ENCODE results near the gene HCK. TPM values are rescaled to one million over a fixed set of nuclear protein-coding genes. Genes with fewer than 3 reads are reported as not detected.

HCK gene
- total RNA-seq, 1 donor from 2014 or later: 0.34 TPM

GRCh38 chr20:32134026-32134425 lies 82.0 kb downstream of the HCK start:
- Histone ChIP-seq H4K20me1 (ENCODE audit: insufficient read depth, low read length) (peaks cover 68% of the 10 kb centered on the region), H3K79me2 (ENCODE audit: insufficient read depth, low read length) (peaks cover 47% of the 10 kb centered on the region)
- no peaks in the 10 kb centered on the region for H3K9me3 Mint-ChIP-seq (ENCODE audit: unreplicated experiment)

GRCh38 chr20:32135983-32136515 lies 84.0 kb downstream of the HCK start:
- no peak overlapping the region for H3K4me2 ChIP-seq (ENCODE audit: low read length)
- H3K9me3 ChIP-seq (ENCODE audit: insufficient read depth, low read depth, low read length): no peaks in the 10 kb centered on the region
- no peak overlapping the region for H3K4me3 Mint-ChIP-seq (ENCODE audit: unreplicated experiment)
- no peak overlapping the region for H3K27ac ChIP-seq (ENCODE audit: low read depth, low read length)
- peaks cover 16% of the 10 kb centered on the region for H3K36me3 ChIP-seq (ENCODE audit: insufficient read depth, low read length)
- peaks cover 19% of the 10 kb centered on the region for H3K36me3 Mint-ChIP-seq (ENCODE audit: low read depth, unreplicated experiment)
- TF ChIP-seq CTCF (IDR thresholded peaks at IDR 0.05; ENCODE audit: insufficient read depth, low read depth, low read length) (no peak), EZH2 (IDR thresholded peaks at IDR 0.05; ENCODE audit: insufficient read depth, low read length) (no peak)
- FAIRE-seq (no peak), DNase-seq (ENCODE audit: low read depth) (no peak)
- H3K4me3 ChIP-seq (ENCODE audit: insufficient read depth, low read depth, low read length): no peak overlapping the region
- H3K27ac Mint-ChIP-seq (ENCODE audit: unreplicated experiment): no peak overlapping the region
- peaks cover 67% of the 10 kb centered on the region for H4K20me1 ChIP-seq (ENCODE audit: insufficient read depth, low read length)
- no peak overlapping the region for H3K9ac ChIP-seq (ENCODE audit: low read length)
- no peaks in the 10 kb centered on the region for H3K27me3 Mint-ChIP-seq (ENCODE audit: low read depth, unreplicated experiment)
- H3K4me1 Mint-ChIP-seq (ENCODE audit: low read depth, unreplicated experiment): peaks cover 7% of the 10 kb centered on the region
- no peak overlapping the region for H2AFZ ChIP-seq (ENCODE audit: low read depth, low read length)
- no peaks in the 10 kb centered on the region for H3K27me3 ChIP-seq (ENCODE audit: insufficient read depth, low read length)
- H3K4me1 ChIP-seq (ENCODE audit: insufficient read depth, low read length): no peaks in the 10 kb centered on the region
- no peaks in the 10 kb centered on the region for H3K9me3 Mint-ChIP-seq (ENCODE audit: unreplicated experiment)
- peaks cover 27% of the 10 kb centered on the region for H3K79me2 ChIP-seq (ENCODE audit: insufficient read depth, low read length)

More at GRCh38 chr20:32134026-32134425, 82.0 kb downstream of the HCK start:
- no peaks in the 10 kb centered on the region for H3K27me3 Mint-ChIP-seq (ENCODE audit: low read depth, unreplicated experiment)
- no peak overlapping the region for H3K27ac Mint-ChIP-seq (ENCODE audit: unreplicated experiment)
- FAIRE-seq: no peak
- no peak for TF ChIP-seq EZH2 (IDR thresholded peaks at IDR 0.05; ENCODE audit: insufficient read depth, low read length)
- no peak for TF ChIP-seq CTCF (IDR thresholded peaks at IDR 0.05; ENCODE audit: insufficient read depth, low read depth, low read length)
- no peak for DNase-seq (ENCODE audit: low read depth)
- H3K4me1 Mint-ChIP-seq (ENCODE audit: low read depth, unreplicated experiment): peaks cover 7% of the 10 kb centered on the region
- H3K4me2 ChIP-seq (ENCODE audit: low read length): no peak overlapping the region
- H3K27me3 ChIP-seq (ENCODE audit: insufficient read depth, low read length): no peaks in the 10 kb centered on the region
- no peaks in the 10 kb centered on the region for H3K9me3 ChIP-seq (ENCODE audit: insufficient read depth, low read depth, low read length)
- no peak overlapping the region for H3K4me3 Mint-ChIP-seq (ENCODE audit: unreplicated experiment)
- H2AFZ ChIP-seq (ENCODE audit: low read depth, low read length): no peak overlapping the region
- H3K36me3 ChIP-seq (ENCODE audit: insufficient read depth, low read length): peaks cover 7% of the 10 kb centered on the region
- H3K27ac ChIP-seq (ENCODE audit: low read depth, low read length): no peak overlapping the region
- H3K4me3 ChIP-seq (ENCODE audit: insufficient read depth, low read depth, low read length): no peak overlapping the region
- no peaks in the 10 kb centered on the region for H3K4me1 ChIP-seq (ENCODE audit: insufficient read depth, low read length)
- H3K9ac ChIP-seq (ENCODE audit: low read length): no peak overlapping the region
- H3K36me3 Mint-ChIP-seq (ENCODE audit: low read depth, unreplicated experiment): peaks cover 10% of the 10 kb centered on the region

GRCh38 chr20:32138921-32139320 lies 86.9 kb downstream of the HCK start:
- H3K4me1 ChIP-seq (ENCODE audit: insufficient read depth, low read length): no peaks in the 10 kb centered on the region
- Mint-ChIP-seq H3K9me3 (ENCODE audit: unreplicated experiment) (no peaks in the 10 kb centered on the region), H3K27me3 (ENCODE audit: low read depth, unreplicated experiment) (no peaks in the 10 kb centered on the region), H3K27ac (ENCODE audit: unreplicated experiment) (no peak overlapping the region), H3K4me3 (ENCODE audit: unreplicated experiment) (no peak overlapping the region), H3K36me3 (ENCODE audit: low read depth, unreplicated experiment) (peaks cover 36% of the 10 kb centered on the region), H3K4me1 (ENCODE audit: low read depth, unreplicated experiment) (peaks cover 7% of the 10 kb centered on the region)
- H3K4me2 ChIP-seq (ENCODE audit: low read length): no peak overlapping the region
- no peaks in the 10 kb centered on the region for H3K27me3 ChIP-seq (ENCODE audit: insufficient read depth, low read length)
- no peak for DNase-seq (ENCODE audit: low read depth)
- peaks cover 38% of the 10 kb centered on the region for H4K20me1 ChIP-seq (ENCODE audit: insufficient read depth, low read length)
- TF ChIP-seq EZH2 (IDR thresholded peaks at IDR 0.05; ENCODE audit: insufficient read depth, low read length) (no peak), CTCF (IDR thresholded peaks at IDR 0.05; ENCODE audit: insufficient read depth, low read depth, low read length) (no peak)
- no peaks in the 10 kb centered on the region for H3K79me2 ChIP-seq (ENCODE audit: insufficient read depth, low read length)
- H3K9ac ChIP-seq (ENCODE audit: low read length): no peak overlapping the region
- H2AFZ ChIP-seq (ENCODE audit: low read depth, low read length): no peak overlapping the region
- no peak overlapping the region for H3K4me3 ChIP-seq (ENCODE audit: insufficient read depth, low read depth, low read length)
- no peaks in the 10 kb centered on the region for H3K9me3 ChIP-seq (ENCODE audit: insufficient read depth, low read depth, low read length)
- H3K36me3 ChIP-seq (ENCODE audit: insufficient read depth, low read length): peaks cover 34% of the 10 kb centered on the region
- no peak for FAIRE-seq
- H3K27ac ChIP-seq (ENCODE audit: low read depth, low read length): no peak overlapping the region
